ENCODE results near the gene PNMT.

- TF ChIP-seq CTCF (conservative IDR thresholded peaks at IDR 0.05) (no peak), ZFX (IDR thresholded peaks at IDR 0.05) (no peak)
These were observed 25.0 kb upstream of the PNMT start for GRCh38 chr17:39643271-39643670.
